DND-41 (cell line): ENCODE data around the gene SLC30A2.

ENCODE experiments used
- ATAC-seq: fragments of 200-7000 bp; cut with Tn5 transposase; 3 replicates; pipeline ENCODE4 v1.9.1; 2021; ENCODE audit warnings: low read depth; ENCODE audit not compliant: insufficient read depth
- DNase-seq: peaks from one replicate; pipeline ENCODE4 v3.0.0-alpha.2; 2020
- H2AFZ ChIP-seq: 2 replicates; pipeline ENCODE4 v1.6.0; 2012; ENCODE audit warnings: low read depth, low read length
- H3K27ac ChIP-seq: 2 replicates; pipeline ENCODE4 v1.5.1; 2012; ENCODE audit warnings: low read length, inconsistent platforms
- H3K27me3 ChIP-seq: fragments of 200-600 bp; sonication (generic); 2 replicates; pipeline ENCODE4 v1.6.0; 2012; ENCODE audit warnings: low read length, mild to moderate bottlenecking, inconsistent platforms; ENCODE audit not compliant: insufficient read depth, poor library complexity
- H3K36me3 ChIP-seq: 2 replicates; pipeline ENCODE4 v1.5.1; 2012; ENCODE audit warnings: low read length, inconsistent platforms; ENCODE audit not compliant: insufficient read depth
- H3K4me1 ChIP-seq: 2 replicates; pipeline ENCODE4 v1.5.1; 2012; ENCODE audit warnings: mild to moderate bottlenecking, low read length; ENCODE audit not compliant: insufficient read depth
- H3K4me2 ChIP-seq: 2 replicates; pipeline ENCODE4 v1.6.0; 2012; ENCODE audit warnings: mild to moderate bottlenecking, moderate library complexity, low read length, inconsistent platforms; ENCODE audit not compliant: insufficient read depth
- H3K4me3 ChIP-seq, 2 experiments: fragments of 200-600 bp in 1 of 2; shearing (Covaris generic) in 1 of 2; 2 replicates each; pipeline ENCODE4 v1.5.1; 2012 to 2016; ENCODE audit warnings: inconsistent platforms in 2 of 2, low read length in 2 of 2, mild to moderate bottlenecking in 2 of 2, low read depth in 1 of 2, moderate library complexity in 1 of 2
- H3K79me2 ChIP-seq: 2 replicates; pipeline ENCODE4 v1.6.0; 2012; ENCODE audit warnings: low read length, inconsistent platforms; ENCODE audit not compliant: insufficient read depth
- H3K9ac ChIP-seq: 2 replicates; pipeline ENCODE4 v1.6.0; 2012; ENCODE audit warnings: low read depth, mild to moderate bottlenecking, inconsistent platforms, low read length, moderate library complexity
- H3K9me3 ChIP-seq: 2 replicates; pipeline ENCODE4 v1.5.1; 2012; ENCODE audit warnings: low read length, moderate library complexity, mild to moderate bottlenecking, inconsistent platforms; ENCODE audit not compliant: insufficient read depth, severe bottlenecking
- H4K20me1 ChIP-seq: 2 replicates; pipeline ENCODE4 v1.6.0; 2012; ENCODE audit warnings: low read length; ENCODE audit not compliant: insufficient read depth
- EZH2 ChIP-seq: IDR thresholded peaks from 3 replicates; pipeline ENCODE4 v1.6.1; 2012; ENCODE audit warnings: borderline replicate concordance, low read depth, mild to moderate bottlenecking, moderate library complexity, low read length, inconsistent platforms; ENCODE audit not compliant: severe bottlenecking
- TF ChIP-seq, protein P1 (sequence below): IDR thresholded peaks from 2 replicates; pipeline ENCODE4 v1.5.1; 2012; ENCODE audit warnings: borderline replicate concordance, low read length, moderate library complexity, mild to moderate bottlenecking; ENCODE audit not compliant: poor library complexity, severe bottlenecking; ENCODE audit errors: extremely low read depth

The SLC30A2 gene

DNA sequence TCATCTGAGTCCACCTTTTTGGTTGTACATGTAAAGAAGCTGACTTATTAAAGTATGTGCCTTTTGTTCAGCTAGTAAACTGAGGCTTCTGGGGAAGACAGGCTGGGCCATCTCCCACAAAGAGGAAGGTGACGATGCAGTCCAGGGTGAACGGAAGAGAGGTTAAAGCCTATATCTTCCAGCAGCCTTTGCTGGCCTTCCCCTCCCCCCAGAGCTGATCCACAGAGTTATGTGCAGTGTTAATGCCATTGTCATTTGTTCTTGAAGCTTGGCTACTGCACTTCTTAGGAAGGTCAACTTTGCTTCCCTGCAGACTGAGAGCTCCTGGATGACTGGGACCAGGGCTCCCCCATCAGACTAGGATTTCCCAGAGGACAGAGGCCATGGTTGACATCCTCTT lies 2.2 kb downstream of the SLC30A2 start:
- Histone ChIP-seq H3K4me1 (no peaks in the 10 kb centered on the region), H3K4me3 (no peak overlapping the region), H2AFZ (no peak overlapping the region), H3K9ac (no peak overlapping the region), H3K27ac (no peak overlapping the region), H3K36me3 (no peaks in the 10 kb centered on the region), H3K9me3 (no peaks in the 10 kb centered on the region), H3K79me2 (no peaks in the 10 kb centered on the region), H3K27me3 (peaks cover 14% of the 10 kb centered on the region), H4K20me1 (no peaks in the 10 kb centered on the region), H3K4me2 (no peak overlapping the region)
- TF ChIP-seq EZH2 = no peak
- TF ChIP-seq, protein P1, sequence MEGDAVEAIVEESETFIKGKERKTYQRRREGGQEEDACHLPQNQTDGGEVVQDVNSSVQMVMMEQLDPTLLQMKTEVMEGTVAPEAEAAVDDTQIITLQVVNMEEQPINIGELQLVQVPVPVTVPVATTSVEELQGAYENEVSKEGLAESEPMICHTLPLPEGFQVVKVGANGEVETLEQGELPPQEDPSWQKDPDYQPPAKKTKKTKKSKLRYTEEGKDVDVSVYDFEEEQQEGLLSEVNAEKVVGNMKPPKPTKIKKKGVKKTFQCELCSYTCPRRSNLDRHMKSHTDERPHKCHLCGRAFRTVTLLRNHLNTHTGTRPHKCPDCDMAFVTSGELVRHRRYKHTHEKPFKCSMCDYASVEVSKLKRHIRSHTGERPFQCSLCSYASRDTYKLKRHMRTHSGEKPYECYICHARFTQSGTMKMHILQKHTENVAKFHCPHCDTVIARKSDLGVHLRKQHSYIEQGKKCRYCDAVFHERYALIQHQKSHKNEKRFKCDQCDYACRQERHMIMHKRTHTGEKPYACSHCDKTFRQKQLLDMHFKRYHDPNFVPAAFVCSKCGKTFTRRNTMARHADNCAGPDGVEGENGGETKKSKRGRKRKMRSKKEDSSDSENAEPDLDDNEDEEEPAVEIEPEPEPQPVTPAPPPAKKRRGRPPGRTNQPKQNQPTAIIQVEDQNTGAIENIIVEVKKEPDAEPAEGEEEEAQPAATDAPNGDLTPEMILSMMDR = no peak
- ATAC-seq (no peak), DNase-seq (no peak)

DNA sequence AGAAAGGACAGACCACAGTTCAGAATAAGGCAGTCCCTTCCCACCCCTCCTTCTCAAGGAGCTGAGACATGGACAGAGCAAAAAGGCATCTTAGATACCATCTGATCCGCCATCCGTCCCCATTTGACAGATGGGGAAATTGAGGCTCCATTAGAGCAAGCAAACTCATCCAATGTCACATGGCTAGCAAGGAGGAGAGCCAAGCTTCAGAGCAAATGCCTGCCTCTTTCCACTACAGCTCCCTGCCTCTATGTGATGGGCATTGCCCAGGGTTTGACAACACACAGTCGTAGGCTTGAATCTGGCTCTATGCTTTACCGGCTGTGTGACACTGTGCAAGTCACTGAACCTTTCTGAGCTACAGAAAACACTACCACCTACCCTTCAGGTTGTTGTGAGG lies 3.9 kb downstream of the SLC30A2 start:
- Histone ChIP-seq H3K9ac (no peak overlapping the region), H3K4me3 (no peak overlapping the region), H3K4me2 (no peak overlapping the region), H3K79me2 (no peaks in the 10 kb centered on the region), H3K4me1 (no peaks in the 10 kb centered on the region), H3K9me3 (no peaks in the 10 kb centered on the region), H4K20me1 (no peaks in the 10 kb centered on the region), H3K27me3 (peaks cover 14% of the 10 kb centered on the region), H3K36me3 (no peaks in the 10 kb centered on the region), H3K27ac (no peak overlapping the region), H2AFZ (no peak overlapping the region)
- no peak for DNase-seq
- no peak for TF ChIP-seq EZH2
- TF ChIP-seq, protein P1 = no peak
- ATAC-seq = no peak

DNA sequence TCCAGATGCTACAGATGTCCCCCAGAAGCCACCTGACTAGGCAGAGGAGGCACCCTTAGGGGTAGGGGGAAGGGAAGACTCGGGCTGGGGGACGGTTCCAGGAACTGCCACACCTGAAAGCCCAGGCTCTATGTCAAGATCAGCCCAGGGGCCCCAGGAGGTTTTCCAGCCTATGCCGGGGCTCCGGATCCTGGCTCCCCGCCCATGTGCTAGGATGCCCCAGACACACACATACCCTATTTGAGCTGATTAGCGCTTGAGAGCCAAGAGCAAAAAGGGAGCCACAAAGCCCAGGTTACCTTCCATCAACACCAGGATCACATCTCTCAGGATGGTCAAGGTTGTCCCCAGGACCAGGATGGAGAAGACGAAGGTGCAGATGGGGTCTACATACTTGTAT lies 4.5 kb downstream of the SLC30A2 start:
- Histone ChIP-seq H2AFZ (no peak overlapping the region), H3K79me2 (no peaks in the 10 kb centered on the region), H3K4me1 (peaks cover 2% of the 10 kb centered on the region), H3K9me3 (no peaks in the 10 kb centered on the region), H3K4me2 (no peak overlapping the region), H3K9ac (no peak overlapping the region), H3K27ac (no peak overlapping the region), H3K4me3 (no peak overlapping the region), H4K20me1 (no peaks in the 10 kb centered on the region), H3K27me3 (peaks cover 14% of the 10 kb centered on the region), H3K36me3 (no peaks in the 10 kb centered on the region)
- no peak for DNase-seq
- TF ChIP-seq, protein P1 = no peak
- no peak for TF ChIP-seq EZH2
- ATAC-seq = no peak

DNA sequence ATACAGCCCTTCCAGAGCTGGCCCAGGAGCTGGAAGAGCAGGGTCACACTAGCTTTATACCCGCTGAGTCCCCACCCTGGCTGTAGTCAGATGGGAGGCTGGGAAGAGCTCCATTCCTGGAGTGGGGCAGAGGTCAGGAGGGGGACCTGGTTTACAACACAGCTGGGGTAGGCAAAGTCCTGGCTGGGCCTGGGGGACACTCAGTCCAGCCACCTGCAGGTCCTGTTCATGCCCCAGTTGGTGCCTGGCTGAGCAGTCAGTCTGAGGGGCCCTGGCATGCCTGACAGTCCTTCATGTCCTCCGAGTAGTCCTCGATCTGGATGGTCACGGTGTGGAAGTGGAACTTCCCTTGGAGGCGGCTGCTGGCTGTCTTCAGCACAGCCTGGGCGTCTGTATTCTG lies 7.0 kb downstream of the SLC30A2 start:
- H3K4me2 ChIP-seq = no peak overlapping the region
- TF ChIP-seq, protein P1 = no peak
- no peak for TF ChIP-seq EZH2
- no peak overlapping the region for H3K27ac ChIP-seq
- H2AFZ ChIP-seq = no peak overlapping the region
- no peak for DNase-seq
- peaks cover 23% of the 10 kb centered on the region for H3K4me1 ChIP-seq
- no peaks in the 10 kb centered on the region; the same call in 1 of the 2 replicates for H3K36me3 ChIP-seq
- no peak overlapping the region for H3K4me3 ChIP-seq
- no peaks in the 10 kb centered on the region for H3K79me2 ChIP-seq
- no peak overlapping the region for H3K9ac ChIP-seq
- no peak for ATAC-seq
- peaks cover 14% of the 10 kb centered on the region for H3K27me3 ChIP-seq
- H4K20me1 ChIP-seq = no peaks in the 10 kb centered on the region
- no peaks in the 10 kb centered on the region for H3K9me3 ChIP-seq
